GM23248 (cell line): Measurements from ENCODE around the gene COL27A1.

Experiments used
- EZH2 ChIP-seq: fragments of 200-600 bp; sonication (generic); IDR thresholded peaks from 2 replicates; pipeline ENCODE4 v1.6.1; 2018; ENCODE audit warnings: antibody characterized with exemption, mild to moderate bottlenecking; ENCODE audit not compliant: insufficient read depth, poor library complexity, severe bottlenecking
- EZH2phosphoT487 ChIP-seq: fragments of 200-600 bp; sonication (generic); IDR thresholded peaks from 2 replicates; pipeline ENCODE4 v1.6.1; 2018; ENCODE audit warnings: antibody characterized with exemption, moderate library complexity, mild to moderate bottlenecking, low read depth; ENCODE audit not compliant: insufficient read depth

DNA sequence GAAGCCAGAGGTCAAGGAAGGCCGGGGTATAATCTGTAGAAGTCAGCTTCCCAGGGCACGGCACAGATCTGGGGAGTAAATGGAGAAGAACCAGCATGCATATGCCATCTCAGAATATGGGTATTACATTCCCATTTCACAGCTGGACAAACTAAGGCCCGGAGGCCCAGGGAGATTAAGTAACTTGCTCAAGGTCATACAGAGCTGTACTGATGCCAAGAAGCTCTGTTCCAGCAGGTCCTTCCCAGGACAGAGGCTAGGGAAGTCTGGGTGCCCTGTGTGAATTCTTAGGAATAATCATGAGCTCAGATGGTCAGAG is 19.2 kb downstream of the COL27A1 start:
- TF ChIP-seq EZH2phosphoT487: no peak
- no peak for TF ChIP-seq EZH2
